GM23338 (cell line): ENCODE results near the gene SRGAP3. TPM values are rescaled to one million over a fixed set of nuclear protein-coding genes. Genes with fewer than 3 reads are reported as not detected.

Experiments used
- ATAC-seq: fragments of 200-7000 bp; cut with Tn5 transposase; 3 replicates; pipeline ENCODE4 v1.9.1; 2020
- DNase-seq: peaks from one replicate; pipeline ENCODE4 v3.0.0-alpha.2; 2015; ENCODE audit warnings: low spot score
- H2AFZ ChIP-seq: fragments of 200-600 bp; sonication (generic); 2 replicates; pipeline ENCODE4 v1.8.0; 2016; ENCODE audit warnings: antibody characterized with exemption, mild to moderate bottlenecking, moderate library complexity
- H3F3A ChIP-seq: fragments of 200-600 bp; sonication (generic); replicated peaks from 2 replicates; pipeline ENCODE4 v1.8.0; 2017; ENCODE audit warnings: antibody characterized with exemption, mixed run types, low read depth
- H3K27ac ChIP-seq: fragments of 200-600 bp; sonication (generic); 2 replicates; pipeline ENCODE4 v1.6.1; 2016; ENCODE audit warnings: low read depth
- H3K27me3 ChIP-seq: fragments of 200-600 bp; sonication (generic); 2 replicates; pipeline ENCODE4 v1.8.0; 2016; ENCODE audit warnings: mild to moderate bottlenecking, mixed run types, moderate library complexity; ENCODE audit not compliant: insufficient read depth
- H3K36me3 ChIP-seq: fragments of 200-600 bp; sonication (generic); 2 replicates; pipeline ENCODE4 v1.8.0; 2016; ENCODE audit warnings: mild to moderate bottlenecking; ENCODE audit not compliant: insufficient read depth
- H3K4me1 ChIP-seq: fragments of 200-600 bp; sonication (generic); 2 replicates; pipeline ENCODE4 v1.8.0; 2016; ENCODE audit warnings: mild to moderate bottlenecking, moderate library complexity; ENCODE audit not compliant: insufficient read depth
- H3K4me2 ChIP-seq: fragments of 200-600 bp; sonication (generic); 2 replicates; pipeline ENCODE4 v1.7.1; 2017; ENCODE audit warnings: mixed run types
- H3K4me3 ChIP-seq: fragments of 200-600 bp; sonication (generic); 2 replicates; pipeline ENCODE4 v1.6.1; 2016; ENCODE audit warnings: mixed run types
- H3K79me2 ChIP-seq: fragments of 200-600 bp; sonication (generic); replicated peaks from 2 replicates; pipeline ENCODE4 v1.8.0; 2017; ENCODE audit warnings: mild to moderate bottlenecking; ENCODE audit not compliant: insufficient read depth
- H3K9me2 ChIP-seq: fragments of 200-600 bp; sonication (generic); 2 replicates; pipeline ENCODE4 v1.8.0; 2017; ENCODE audit not compliant: insufficient read depth
- H4K20me1 ChIP-seq: fragments of 200-600 bp; sonication (generic); replicated peaks from 2 replicates; pipeline ENCODE4 v1.8.0; 2017; ENCODE audit warnings: mild to moderate bottlenecking; ENCODE audit not compliant: insufficient read depth
- H3K27ac Mint-ChIP-seq: 2 replicates; pipeline ENCODE4 v1.8.0; 2020; ENCODE audit warnings: inconsistent platforms, mild to moderate bottlenecking, moderate library complexity, mixed read lengths
- H3K27me3 Mint-ChIP-seq: 3 replicates; pipeline ENCODE4 v1.8.0; 2022; ENCODE audit warnings: low read depth, mild to moderate bottlenecking, moderate library complexity, mixed read lengths, inconsistent platforms; ENCODE audit not compliant: insufficient read depth, poor library complexity
- H3K36me3 Mint-ChIP-seq: 3 replicates; pipeline ENCODE4 v1.8.0; 2021; ENCODE audit warnings: low read depth, mild to moderate bottlenecking, inconsistent platforms, moderate library complexity, mixed read lengths
- H3K4me1 Mint-ChIP-seq: 3 replicates; pipeline ENCODE4 v1.8.0; 2020; ENCODE audit warnings: mild to moderate bottlenecking, inconsistent platforms, mixed read lengths
- H3K4me3 Mint-ChIP-seq: 3 replicates; pipeline ENCODE4 v1.8.0; 2021; ENCODE audit warnings: moderate library complexity, mild to moderate bottlenecking, inconsistent platforms, mixed read lengths
- H3K9me3 Mint-ChIP-seq: 3 replicates; pipeline ENCODE4 v1.8.0; 2020; ENCODE audit warnings: moderate library complexity, mild to moderate bottlenecking, inconsistent platforms, mixed read lengths
- CREB1 ChIP-seq: fragments of 250-450 bp; sonication (Bioruptor Pico); IDR thresholded peaks from 2 replicates; pipeline ENCODE4 v1.5.0; 2020; ENCODE audit warnings: low read depth, mild to moderate bottlenecking, moderate library complexity
- ETS1 ChIP-seq: IDR thresholded peaks from 2 replicates; pipeline ENCODE4 v1.6.1; 2016; ENCODE audit warnings: antibody characterized with exemption
- EZH2 ChIP-seq: fragments of 200-600 bp; sonication (generic); IDR thresholded peaks from one replicate; pipeline ENCODE4 v1.8.0; 2017; ENCODE audit warnings: antibody characterized with exemption, mild to moderate bottlenecking, low read depth; ENCODE audit not compliant: unreplicated experiment
- JUNB ChIP-seq: IDR thresholded peaks from one replicate; pipeline ENCODE4 v1.6.1; 2016; ENCODE audit warnings: antibody characterized with exemption; ENCODE audit not compliant: unreplicated experiment
- NANOG ChIP-seq: IDR thresholded peaks from 2 replicates; pipeline ENCODE4 v1.6.1; 2016; ENCODE audit warnings: antibody characterized with exemption, borderline replicate concordance
- REST ChIP-seq: IDR thresholded peaks from one replicate; pipeline ENCODE4 v1.6.1; 2018; ENCODE audit warnings: antibody characterized with exemption; ENCODE audit not compliant: unreplicated experiment
- STAT1 ChIP-seq: IDR thresholded peaks from one replicate; pipeline ENCODE4 v1.6.1; 2016; ENCODE audit warnings: antibody characterized with exemption; ENCODE audit not compliant: unreplicated experiment
- ZNF114 ChIP-seq: fragments of 250-450 bp; sonication (Bioruptor Pico); IDR thresholded peaks from 2 replicates; pipeline ENCODE4 v1.5.0; 2020; ENCODE audit warnings: mild to moderate bottlenecking, moderate library complexity
- ZNF331 ChIP-seq: fragments of 250-450 bp; sonication (Bioruptor Pico); IDR thresholded peaks from 2 replicates; pipeline ENCODE4 v1.5.0; 2020; ENCODE audit warnings: low read depth, mild to moderate bottlenecking, moderate library complexity
- ZNF462 ChIP-seq: fragments of 250-450 bp; sonication (Bioruptor Pico); IDR thresholded peaks from 2 replicates; pipeline ENCODE4 v1.5.0; 2020; ENCODE audit warnings: mild to moderate bottlenecking, moderate library complexity
- polyA plus RNA-seq: library from polyadenylated mRNA; unstranded; fragments of >200 nt; fragmentation: Nextera tagmentation; extraction: Ambion mirVana; gene quantifications from 2 replicates; pipeline ENCODE4 v1.2.1, GENCODE V29; 2016
- total RNA-seq: library from RNA; depleted of rRNA; stranded (reverse); fragments of >200 nt; shearing (Covaris generic); gene quantifications from 2 replicates; pipeline ENCODE4 v1.2.3, GENCODE V29; 2014

Gene SRGAP3
- total and polyA plus RNA-seq, 2 experiments from 2014 or later: 6.4 to 9.4 TPM

- H3K4me1 Mint-ChIP-seq: peaks cover 13% of the 10 kb centered on the region
- no peaks in the 10 kb centered on the region for H3F3A ChIP-seq
- no peaks in the 10 kb centered on the region for H3K79me2 ChIP-seq
- no peaks in the 10 kb centered on the region for H3K9me2 ChIP-seq
- no peaks in the 10 kb centered on the region for H3K27me3 ChIP-seq
- H2AFZ ChIP-seq: no peak overlapping the region
- peaks cover 15% of the 10 kb centered on the region for H3K9me3 Mint-ChIP-seq
- H4K20me1 ChIP-seq: no peaks in the 10 kb centered on the region
- H3K4me3 Mint-ChIP-seq: no peak overlapping the region
- peaks cover 10% of the 10 kb centered on the region for H3K4me1 ChIP-seq
- no peak overlapping the region for H3K4me3 ChIP-seq
- no peak overlapping the region for H3K27ac Mint-ChIP-seq
- ATAC-seq: no peak
- H3K4me2 ChIP-seq: no peak overlapping the region
- no peak overlapping the region for H3K27ac ChIP-seq
- DNase-seq: no peak
- no peaks in the 10 kb centered on the region for H3K36me3 ChIP-seq
- no peaks in the 10 kb centered on the region for H3K36me3 Mint-ChIP-seq
- peaks cover 3% of the 10 kb centered on the region for H3K27me3 Mint-ChIP-seq
- TF ChIP-seq REST: no peak
- no peak for TF ChIP-seq NANOG
- no peak for TF ChIP-seq ZNF331 (CRISPR knock-in tag)
- no peak for TF ChIP-seq ZNF462 (CRISPR knock-in tag)
- no peak for TF ChIP-seq ETS1
- no peak for TF ChIP-seq EZH2
- no peak for TF ChIP-seq ZNF114
- no peak for TF ChIP-seq JUNB
- no peak for TF ChIP-seq STAT1
- TF ChIP-seq CREB1 (CRISPR knock-in tag): no peak
Observed at GRCh38 chr3:9255976-9256375, 6.5 kb upstream of the SRGAP3 start.
